Fibroblast of skin of back (primary cell): ENCODE results near the gene ABCA3.
"Not testable (repeated sequence)": the region's sequence is repeated elsewhere in the genome, so short reads cannot be mapped to it uniquely, and the experiment has no call there.

Experiments
- DNase-seq: peaks from one replicate; pipeline ENCODE4 v3.0.0-alpha.2; 2013

Gene ABCA3

GRCh38 chr16:2252806-2253148 lies 87.8 kb downstream of the ABCA3 start:
- no peak for DNase-seq

GRCh38 chr16:2251296-2252111 lies 89.0 kb downstream of the ABCA3 start, which contains the start of gene ECI1:
Gene ECI1 (minus strand): TSS chr16:2251587. CDS start chr16:2251566, 21 bp downstream.
- peak; percentile 92 for DNase-seq

- DNase-seq: no peak
These were observed 89.8 kb downstream of the ABCA3 start for GRCh38 chr16:2250652-2251295.

- DNase-seq: no peak
These were observed 94.1 kb downstream of the ABCA3 start for GRCh38 chr16:2246301-2246885.

GRCh38 chr16:2244926-2245795 lies 95.4 kb downstream of the ABCA3 start:
- DNase-seq: no peak

GRCh38 chr16:2244301-2244700 lies 96.2 kb downstream of the ABCA3 start:
- DNase-seq: no peak

GRCh38 chr16:2243781-2244180 lies 96.7 kb downstream of the ABCA3 start:
- no peak for DNase-seq

- DNase-seq: no peak
These were observed 97.4 kb downstream of the ABCA3 start for GRCh38 chr16:2243031-2243528.

- DNase-seq: no peak
These were observed 97.9 kb downstream of the ABCA3 start for GRCh38 chr16:2242598-2242997.

- not testable (repeated sequence) for DNase-seq
These were observed 100.2 kb downstream of the ABCA3 start for GRCh38 chr16:2240331-2240730.

- no peak for DNase-seq
These were observed 101.5 kb downstream of the ABCA3 start for GRCh38 chr16:2238838-2239675.

GRCh38 chr16:2238150-2238837 lies 102.2 kb downstream of the ABCA3 start:
- DNase-seq: no peak

GRCh38 chr16:2237493-2238149 lies 102.9 kb downstream of the ABCA3 start:
- no peak for DNase-seq

GRCh38 chr16:2237102-2237482 lies 103.4 kb downstream of the ABCA3 start:
- no peak for DNase-seq

GRCh38 chr16:2236337-2237101 lies 104.0 kb downstream of the ABCA3 start, which contains the start of gene DNASE1L2:
Gene DNASE1L2 (plus strand): TSS chr16:2236444. CDS start chr16:2236817, 373 bp downstream.
- no peak for DNase-seq

GRCh38 chr16:2235695-2236336 lies 104.7 kb downstream of the ABCA3 start:
- DNase-seq: no peak

GRCh38 chr16:2235234-2235651 lies 105.3 kb downstream of the ABCA3 start:
- no peak for DNase-seq

GRCh38 chr16:2234813-2235170 lies 105.7 kb downstream of the ABCA3 start:
- DNase-seq: no peak
